Smooth muscle cell (in vitro differentiated cells): ENCODE data around the gene PSMA2. TPM values are rescaled to one million over a fixed set of nuclear protein-coding genes. Genes with fewer than 3 reads are reported as not detected.

Experiments used
- DNase-seq: peaks from one replicate; lab custom pipeline; 2025; ENCODE audit not compliant: unreplicated experiment; lab: John Stamatoyannopoulos, UW
- H2AFZ ChIP-seq: fragments of 200-600 bp; sonication (generic); 2 replicates; pipeline ENCODE4 v1.6.0; 2016; ENCODE audit warnings: antibody characterized with exemption, low read depth, mild to moderate bottlenecking
- H3F3A ChIP-seq: fragments of 200-600 bp; sonication (generic); 2 replicates; pipeline ENCODE4 v1.6.0; 2017; ENCODE audit warnings: antibody characterized with exemption, low read depth
- H3K27ac ChIP-seq: fragments of 200-600 bp; sonication (generic); 2 replicates; pipeline ENCODE4 v1.5.1; 2016; ENCODE audit warnings: low read depth, mild to moderate bottlenecking
- H3K27me3 ChIP-seq: fragments of 200-600 bp; sonication (generic); 2 replicates; pipeline ENCODE4 v1.6.1; 2016; ENCODE audit warnings: low read depth, mild to moderate bottlenecking
- H3K36me3 ChIP-seq: fragments of 200-600 bp; sonication (generic); 2 replicates; pipeline ENCODE4 v1.5.1; 2016; ENCODE audit warnings: low read depth
- H3K4me1 ChIP-seq: fragments of 200-600 bp; sonication (generic); 2 replicates; pipeline ENCODE4 v1.5.1; 2016; ENCODE audit warnings: low read depth
- H3K4me2 ChIP-seq: fragments of 200-600 bp; sonication (generic); 2 replicates; pipeline ENCODE4 v1.6.0; 2016; ENCODE audit warnings: mild to moderate bottlenecking
- H3K4me3 ChIP-seq: fragments of 200-600 bp; sonication (generic); 2 replicates; pipeline ENCODE4 v1.5.1; 2016; ENCODE audit warnings: mild to moderate bottlenecking
- H3K79me2 ChIP-seq: fragments of 200-600 bp; sonication (generic); 2 replicates; pipeline ENCODE4 v1.6.0; 2016; ENCODE audit warnings: low read depth, mild to moderate bottlenecking
- H3K9ac ChIP-seq: fragments of 200-600 bp; sonication (generic); 2 replicates; pipeline ENCODE4 v1.6.0; 2016; ENCODE audit warnings: low read depth
- H3K9me3 ChIP-seq: fragments of 200-600 bp; sonication (generic); replicated peaks from 2 replicates; pipeline ENCODE4 v1.5.1; 2016; ENCODE audit warnings: low read depth
- H4K20me1 ChIP-seq: fragments of 200-600 bp; sonication (generic); 2 replicates; pipeline ENCODE4 v1.6.0; 2016; ENCODE audit warnings: low read depth
- WGBS: methylation state at CpG from one replicate; pipeline ENCODE4 v1.1.7; 2016; ENCODE audit warnings: low lambda C conversion rate; 5-methylcytosine and 5-hydroxymethylcytosine counted together
- polyA plus RNA-seq: library from polyadenylated mRNA; unstranded; fragments of >200 nt; fragmentation: Nextera tagmentation; extraction: Ambion mirVana; gene quantifications from 2 replicates; pipeline ENCODE4 v1.2.1, GENCODE V29; 2016
- total RNA-seq: library from RNA; depleted of rRNA; stranded (reverse); fragments of >200 nt; gene quantifications from 2 replicates; pipeline ENCODE4 v1.2.3, GENCODE V29; 2014
- TF ChIP-seq, protein P1 (sequence below): fragments of 200-600 bp; sonication (generic); IDR thresholded peaks from 2 replicates; pipeline ENCODE4 v1.5.1; 2017; ENCODE audit warnings: borderline replicate concordance, mild to moderate bottlenecking, antibody characterized with exemption; ENCODE audit not compliant: insufficient read depth, poor library complexity, severe bottlenecking

Gene PSMA2
- total and polyA plus RNA-seq, 2 experiments from 2014 or later: 178 to 246 TPM

GRCh38 chr7:42869131-42870020, 62.6 kb downstream of the PSMA2 start:
- no peaks in the 10 kb centered on the region for H3F3A ChIP-seq
- TF ChIP-seq, protein P1, sequence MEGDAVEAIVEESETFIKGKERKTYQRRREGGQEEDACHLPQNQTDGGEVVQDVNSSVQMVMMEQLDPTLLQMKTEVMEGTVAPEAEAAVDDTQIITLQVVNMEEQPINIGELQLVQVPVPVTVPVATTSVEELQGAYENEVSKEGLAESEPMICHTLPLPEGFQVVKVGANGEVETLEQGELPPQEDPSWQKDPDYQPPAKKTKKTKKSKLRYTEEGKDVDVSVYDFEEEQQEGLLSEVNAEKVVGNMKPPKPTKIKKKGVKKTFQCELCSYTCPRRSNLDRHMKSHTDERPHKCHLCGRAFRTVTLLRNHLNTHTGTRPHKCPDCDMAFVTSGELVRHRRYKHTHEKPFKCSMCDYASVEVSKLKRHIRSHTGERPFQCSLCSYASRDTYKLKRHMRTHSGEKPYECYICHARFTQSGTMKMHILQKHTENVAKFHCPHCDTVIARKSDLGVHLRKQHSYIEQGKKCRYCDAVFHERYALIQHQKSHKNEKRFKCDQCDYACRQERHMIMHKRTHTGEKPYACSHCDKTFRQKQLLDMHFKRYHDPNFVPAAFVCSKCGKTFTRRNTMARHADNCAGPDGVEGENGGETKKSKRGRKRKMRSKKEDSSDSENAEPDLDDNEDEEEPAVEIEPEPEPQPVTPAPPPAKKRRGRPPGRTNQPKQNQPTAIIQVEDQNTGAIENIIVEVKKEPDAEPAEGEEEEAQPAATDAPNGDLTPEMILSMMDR: no peak
- no peaks in the 10 kb centered on the region for H3K79me2 ChIP-seq
- no peak overlapping the region for H3K4me3 ChIP-seq
- no peaks in the 10 kb centered on the region for H3K9me3 ChIP-seq
- no peaks in the 10 kb centered on the region for H3K4me1 ChIP-seq
- H3K4me2 ChIP-seq: no peak overlapping the region
- H3K27ac ChIP-seq: peak overlapping the region; percentile 3
- no peak for DNase-seq
- no peaks in the 10 kb centered on the region for H3K36me3 ChIP-seq
- no peak overlapping the region for H3K9ac ChIP-seq
- H2AFZ ChIP-seq: no peak overlapping the region
- no peaks in the 10 kb centered on the region for H4K20me1 ChIP-seq
- WGBS: 67% methylated on average over 7 of the region's 7 CpGs
- H3K27me3 ChIP-seq: no peaks in the 10 kb centered on the region

DNA sequence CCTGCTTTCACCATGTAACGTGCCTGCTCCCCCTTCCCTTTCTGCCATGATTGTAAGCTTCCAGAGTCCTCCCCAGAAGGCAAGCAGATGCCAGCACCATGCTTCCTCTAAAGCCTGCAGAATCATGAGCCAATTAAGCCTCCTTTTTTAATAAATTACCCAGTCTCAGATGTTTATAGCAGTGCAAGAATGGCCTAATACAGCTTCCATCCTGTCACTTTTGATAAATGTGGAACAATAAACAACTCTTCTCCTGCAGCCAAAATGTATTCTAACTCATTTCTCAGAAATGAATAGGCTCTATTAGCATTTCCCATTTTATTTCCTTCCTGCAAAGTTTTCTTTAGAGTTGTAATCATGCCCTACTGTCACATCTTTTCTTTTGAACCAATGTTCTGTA, 63.5 kb downstream of the PSMA2 start:
- Histone ChIP-seq H3K36me3 (no peaks in the 10 kb centered on the region), H4K20me1 (no peaks in the 10 kb centered on the region), H3K9ac (no peak overlapping the region), H2AFZ (no peak overlapping the region), H3K79me2 (no peaks in the 10 kb centered on the region), H3F3A (no peaks in the 10 kb centered on the region), H3K9me3 (no peaks in the 10 kb centered on the region), H3K27ac (no peak overlapping the region), H3K4me2 (no peak overlapping the region), H3K4me1 (no peaks in the 10 kb centered on the region), H3K4me3 (no peak overlapping the region), H3K27me3 (no peaks in the 10 kb centered on the region)
- TF ChIP-seq, protein P1: no peak
- WGBS: 100% methylated on average over 1 of the region's 1 CpG
- no peak for DNase-seq

Other genes starting within 250 kb of the PSMA2 start
- 5.0 and 7.4 TPM in 2 replicates for gene C7orf25, start 20.1 kb downstream of the PSMA2 start, total RNA-seq
- 1.9 and 2.2 TPM in 2 replicates for gene C7orf25, start 20.1 kb downstream of the PSMA2 start, polyA plus RNA-seq
- 76.7 and 82.1 TPM in 2 replicates for gene MRPL32, start 202 bp upstream of the PSMA2 start, total RNA-seq
- gene MRPL32, start 202 bp upstream of the PSMA2 start, polyA plus RNA-seq: 59.7 and 69.8 TPM in 2 replicates
- 0.09 and 0.85 TPM in 2 replicates for gene HECW1, start 180.5 kb upstream of the PSMA2 start, total RNA-seq
- 0.49 TPM in 1 of 2 replicates, not detected in the other for gene HECW1, start 180.5 kb upstream of the PSMA2 start, polyA plus RNA-seq